Natural killer cell treated with Interleukin-12 subunit alpha and Interleukin-12 subunit beta and Interleukin-15 and Interleukin-18, amount 100 ng/mL, for 72 hours (primary cell): Measurements from ENCODE around the gene SHLD3. TPM values are rescaled to one million over a fixed set of nuclear protein-coding genes. Genes with fewer than 3 reads are reported as not detected.
"Not testable (repeated sequence)": the region's sequence is repeated elsewhere in the genome, so short reads cannot be mapped to it uniquely, and the experiment has no call there.

Experiments
- ATAC-seq, 2 donors: fragments of 150-1000 bp; cut with Tn5 transposase in 1 of 2; sonication (Bioruptor Pico), chemical (Tn5 transposase) in 1 of 2; 2 replicates each; pipeline ENCODE4 v1.10.0; 2021
- DNase-seq: peaks from one replicate; pipeline ENCODE4 v3.0.0; 2022; ENCODE audit warnings: low spot score
- H3K27ac Mint-ChIP-seq, 2 donors: 1 replicate in 1 of 2; 2 replicates in 1 of 2; pipeline ENCODE4 v1.8.0; 2022; ENCODE audit warnings: mixed read lengths in 2 of 2, mild to moderate bottlenecking in 1 of 2, moderate library complexity in 1 of 2
- H3K27me3 Mint-ChIP-seq, 2 donors: 1 replicate in 1 of 2; 2 replicates in 1 of 2; pipeline ENCODE4 v1.8.0; 2022; ENCODE audit warnings: mixed read lengths in 2 of 2
- H3K36me3 Mint-ChIP-seq: one replicate; pipeline ENCODE4 v1.8.0; 2022; ENCODE audit warnings: mixed read lengths
- H3K4me1 Mint-ChIP-seq, 2 donors: 1 replicate in 1 of 2; 2 replicates in 1 of 2; pipeline ENCODE4 v1.8.0; 2022; ENCODE audit warnings: low read depth in 2 of 2, mixed read lengths in 2 of 2, mild to moderate bottlenecking in 1 of 2
- H3K4me3 Mint-ChIP-seq: one replicate; pipeline ENCODE4 v1.8.0; 2022; ENCODE audit warnings: mixed read lengths
- H3K9me3 Mint-ChIP-seq: 2 replicates; pipeline ENCODE4 v1.8.0; 2022; ENCODE audit warnings: mixed read lengths
- total RNA-seq, 2 donors: library from RNA; stranded (reverse); gene quantifications; one replicate each; pipeline ENCODE4 v1.2.3, GENCODE V29; 2022

The SHLD3 gene, protein sequence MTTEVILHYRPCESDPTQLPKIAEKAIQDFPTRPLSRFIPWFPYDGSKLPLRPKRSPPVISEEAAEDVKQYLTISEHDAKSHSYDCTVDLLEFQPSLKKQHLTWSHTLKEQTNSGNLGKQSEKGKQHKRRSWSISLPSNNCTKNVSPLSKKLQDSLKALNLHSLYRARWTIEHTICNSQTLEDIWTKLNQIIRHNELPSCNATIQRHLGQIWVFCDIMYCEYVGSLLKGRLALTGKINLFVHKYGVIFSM
- total RNA-seq = 1 to 10 TPM; 3.2 to 7.1 TPM

- no peaks in the 10 kb centered on the region for H3K27me3 Mint-ChIP-seq
- peaks cover 11% of the 10 kb centered on the region for H3K36me3 Mint-ChIP-seq
- peaks cover 21 to 34% of the 10 kb centered on the region in 2 donors for H3K4me1 Mint-ChIP-seq
- H3K9me3 Mint-ChIP-seq = no peaks in the 10 kb centered on the region
- peak within 1 kb of the TSS; percentile 100 for H3K4me3 Mint-ChIP-seq
- DNase-seq = peak; percentile 87
- peak; percentile 87 to 89 for ATAC-seq
- H3K27ac Mint-ChIP-seq = peak within 1 kb of the TSS; percentile 96
Measured at GRCh38 chr5:65624571-65625555, at the start of gene SHLD3, which contains the start of gene TRAPPC13. Gene SHLD3 (plus strand): TSS chr5:65625027. CDS start chr5:65629588, 4,561 bp downstream. Gene TRAPPC13 (plus strand): TSS chr5:65625027. CDS start chr5:65625061, 34 bp downstream.

GRCh38 chr5:65577141-65577540 is 47.7 kb upstream of the SHLD3 start:
- Mint-ChIP-seq H3K4me1 (peaks cover 15% of the 10 kb centered on the region in 2 donors), H3K27me3 (no peaks in the 10 kb centered on the region), H3K27ac (no peak overlapping the region), H3K36me3 (peaks cover 21% of the 10 kb centered on the region), H3K4me3 (no peak overlapping the region), H3K9me3 (no peaks in the 10 kb centered on the region)
- DNase-seq (no peak), ATAC-seq (no peak)

DNA sequence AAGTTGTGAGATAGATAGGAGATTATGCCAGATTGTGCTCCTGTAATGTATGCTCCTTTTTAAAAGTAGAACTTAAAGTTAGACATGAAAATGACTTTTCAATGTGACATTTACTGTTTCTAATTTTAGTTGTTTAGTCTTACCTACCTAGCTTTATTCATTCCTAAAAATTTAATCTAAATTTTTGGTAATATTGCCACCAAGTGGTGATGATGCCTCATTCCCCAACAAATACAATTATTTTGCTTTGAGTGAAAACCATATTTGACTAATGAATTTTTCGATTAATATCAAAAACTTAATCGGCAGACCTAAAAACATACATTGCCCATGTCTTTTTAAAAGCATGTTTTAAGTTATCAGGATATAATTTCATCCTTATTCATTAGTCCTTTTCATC is 36.1 kb upstream of the SHLD3 start:
- no peak for ATAC-seq
- no peak overlapping the region for H3K27ac Mint-ChIP-seq
- DNase-seq = no peak
- no peak overlapping the region for H3K4me3 Mint-ChIP-seq
- no peaks in the 10 kb centered on the region for H3K27me3 Mint-ChIP-seq
- H3K4me1 Mint-ChIP-seq = no peaks in the 10 kb centered on the region
- H3K9me3 Mint-ChIP-seq = no peaks in the 10 kb centered on the region
- peaks cover 20% of the 10 kb centered on the region for H3K36me3 Mint-ChIP-seq

- not testable (repeated sequence) for H3K27ac Mint-ChIP-seq
- Mint-ChIP-seq H3K4me1 (peaks cover 0 to 14% of the 10 kb centered on the region in 2 donors), H3K36me3 (peaks cover 32% of the 10 kb centered on the region)
Measured at GRCh38 chr5:65601761-65602160, 23.1 kb upstream of the SHLD3 start.

DNA sequence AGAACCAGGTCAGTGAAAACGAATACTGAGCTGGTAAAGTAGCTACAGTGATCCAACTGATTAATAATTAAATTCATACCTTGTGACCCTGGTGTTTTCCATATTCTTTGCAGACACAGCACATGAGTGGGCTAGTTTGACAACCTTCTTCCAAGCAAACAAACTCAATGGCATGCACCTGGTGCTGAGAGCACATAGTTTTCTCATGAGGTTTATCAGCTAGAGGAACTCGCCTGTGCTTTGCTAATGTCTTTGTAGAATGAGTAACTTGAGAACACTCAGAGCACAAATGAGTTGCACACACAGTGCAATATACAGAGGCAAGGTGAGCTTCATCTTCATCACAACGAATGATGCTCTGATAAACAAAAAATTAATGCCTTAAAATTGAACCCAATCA is 13.3 kb upstream of the SHLD3 start:
- H3K4me1 Mint-ChIP-seq = peaks cover under 1 to 7% of the 10 kb centered on the region in 2 donors
- DNase-seq (no peak), ATAC-seq (no peak)
- H3K36me3 Mint-ChIP-seq = peaks cover 34% of the 10 kb centered on the region
- no peak overlapping the region for H3K27ac Mint-ChIP-seq
- H3K4me3 Mint-ChIP-seq = no peak overlapping the region
- H3K27me3 Mint-ChIP-seq = no peaks in the 10 kb centered on the region
- H3K9me3 Mint-ChIP-seq = no peaks in the 10 kb centered on the region

More at GRCh38 chr5:65601761-65602160, 23.1 kb upstream of the SHLD3 start:
- not testable (repeated sequence) for H3K4me3 Mint-ChIP-seq, ATAC-seq, H3K9me3 Mint-ChIP-seq, H3K27me3 Mint-ChIP-seq, DNase-seq

DNA sequence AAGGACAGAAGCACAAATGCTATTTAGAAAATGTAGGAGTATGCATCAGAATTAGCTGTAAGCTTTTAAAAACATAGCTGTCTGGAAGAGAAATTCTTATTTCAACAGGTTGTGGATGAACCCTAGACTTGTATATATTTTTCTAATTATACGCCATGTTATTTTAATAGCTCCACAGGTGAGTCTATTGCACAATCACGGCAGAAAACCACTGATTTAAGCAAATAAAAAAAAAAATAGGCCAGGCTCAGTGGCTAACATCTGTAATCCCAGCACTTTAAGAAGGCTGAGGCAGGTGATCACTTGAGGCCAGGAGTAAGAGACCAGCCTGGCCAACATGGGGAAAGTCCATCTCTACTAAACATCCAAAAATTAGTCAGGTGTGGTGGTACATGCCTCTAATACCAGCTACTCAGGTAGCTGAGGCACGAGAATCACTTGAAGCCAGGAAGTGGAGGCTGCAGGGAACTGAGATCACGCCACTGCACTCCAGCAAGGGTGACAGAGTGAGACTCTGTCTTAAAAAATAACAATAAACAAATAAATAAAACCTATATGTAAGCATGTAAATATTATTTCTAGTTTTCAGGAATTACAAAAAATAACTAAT is 12.4 kb upstream of the SHLD3 start:
- H3K27me3 Mint-ChIP-seq = no peaks in the 10 kb centered on the region
- ATAC-seq (no peak), DNase-seq (no peak)
- peaks cover 0 to 5% of the 10 kb centered on the region in 2 donors for H3K4me1 Mint-ChIP-seq
- no peak overlapping the region for H3K4me3 Mint-ChIP-seq
- no peak overlapping the region for H3K27ac Mint-ChIP-seq
- H3K9me3 Mint-ChIP-seq = no peaks in the 10 kb centered on the region
- H3K36me3 Mint-ChIP-seq = peaks cover 31% of the 10 kb centered on the region

GRCh38 chr5:65620021-65620420 is 4.8 kb upstream of the SHLD3 start:
- ATAC-seq = no peak

GRCh38 chr5:65621961-65622360 is 2.9 kb upstream of the SHLD3 start:
- not testable (repeated sequence) for H3K4me3 Mint-ChIP-seq, ATAC-seq, DNase-seq, H3K9me3 Mint-ChIP-seq, H3K27ac Mint-ChIP-seq, H3K27me3 Mint-ChIP-seq, H3K36me3 Mint-ChIP-seq
- peaks cover 16 to 34% of the 10 kb centered on the region in 2 donors for H3K4me1 Mint-ChIP-seq

More at GRCh38 chr5:65620021-65620420, 4.8 kb upstream of the SHLD3 start:
- Mint-ChIP-seq H3K4me3 (no peak overlapping the region), H3K36me3 (peaks cover under 1% of the 10 kb centered on the region), H3K9me3 (no peaks in the 10 kb centered on the region), H3K27ac (no peak overlapping the region), H3K4me1 (peaks cover 7 to 21% of the 10 kb centered on the region in 2 donors), H3K27me3 (no peaks in the 10 kb centered on the region)
- no peak for DNase-seq

DNA sequence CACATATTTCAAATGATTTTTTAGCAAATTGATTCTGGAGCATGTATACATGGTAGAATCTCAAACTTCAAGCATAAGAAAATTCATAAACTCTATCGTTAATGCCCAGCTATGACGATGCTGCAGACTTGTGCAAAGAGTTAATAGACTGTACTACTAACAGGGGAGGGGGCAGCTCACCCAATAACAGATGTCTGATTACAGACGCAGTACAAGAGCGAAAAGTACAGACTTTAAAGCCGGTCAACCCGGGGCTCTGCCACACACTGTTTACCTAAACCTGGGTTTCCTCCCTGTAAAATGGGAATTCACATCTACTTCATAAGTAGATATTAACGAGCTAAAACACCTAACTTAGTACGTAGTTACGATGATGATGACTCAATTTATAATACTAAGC is 1.3 kb upstream of the SHLD3 start:
- Mint-ChIP-seq H3K36me3 (peaks cover 5% of the 10 kb centered on the region), H3K27ac (peak overlapping the region; percentile 96), H3K9me3 (no peaks in the 10 kb centered on the region), H3K4me1 (peaks cover 20 to 30% of the 10 kb centered on the region in 2 donors), H3K27me3 (no peaks in the 10 kb centered on the region), H3K4me3 (peak overlapping the region; percentile 100)
- DNase-seq (no peak), ATAC-seq (no peak)

GRCh38 chr5:65624025-65624570 is 729 bp upstream of the SHLD3 start, which contains the start of gene TRIM23:
Gene TRIM23 (minus strand): TSS chr5:65624333. CDS start chr5:65624274, 59 bp downstream.
- peaks cover 18 to 30% of the 10 kb centered on the region in 2 donors for H3K4me1 Mint-ChIP-seq
- no peaks in the 10 kb centered on the region for H3K9me3 Mint-ChIP-seq
- peak within 1 kb of the TSS; percentile 100 for H3K4me3 Mint-ChIP-seq
- H3K27ac Mint-ChIP-seq = peak within 1 kb of the TSS; percentile 96
- DNase-seq (peak; percentile 95), ATAC-seq (peak; percentile 99)
- H3K27me3 Mint-ChIP-seq = no peaks in the 10 kb centered on the region
- peaks cover 5% of the 10 kb centered on the region for H3K36me3 Mint-ChIP-seq

DNA sequence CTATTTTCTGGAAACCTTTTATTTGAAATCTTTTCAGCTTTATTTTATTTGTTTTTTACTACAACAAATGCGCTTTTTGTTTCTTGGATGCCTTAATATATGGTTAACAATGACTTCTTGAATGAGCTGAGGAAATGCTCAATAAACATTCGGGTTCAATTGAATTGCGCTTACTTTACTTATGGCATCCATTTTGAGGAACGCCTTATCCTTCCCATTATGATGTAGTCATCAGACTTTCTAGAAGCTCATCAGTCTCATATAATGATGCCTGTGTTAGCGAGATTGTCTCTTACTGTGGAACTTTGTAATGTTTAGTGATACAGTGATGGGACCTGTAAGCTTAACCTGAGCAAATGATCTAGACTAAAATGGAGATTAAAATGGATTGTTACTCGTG is 916 bp downstream of the SHLD3 start:
- no peak for DNase-seq
- no peak for ATAC-seq
- Mint-ChIP-seq H3K4me3 (peak overlapping the region; percentile 100), H3K9me3 (no peaks in the 10 kb centered on the region), H3K27ac (peak overlapping the region; percentile 96), H3K36me3 (peaks cover 11% of the 10 kb centered on the region), H3K4me1 (peaks cover 22 to 34% of the 10 kb centered on the region in 2 donors), H3K27me3 (no peaks in the 10 kb centered on the region)

DNA sequence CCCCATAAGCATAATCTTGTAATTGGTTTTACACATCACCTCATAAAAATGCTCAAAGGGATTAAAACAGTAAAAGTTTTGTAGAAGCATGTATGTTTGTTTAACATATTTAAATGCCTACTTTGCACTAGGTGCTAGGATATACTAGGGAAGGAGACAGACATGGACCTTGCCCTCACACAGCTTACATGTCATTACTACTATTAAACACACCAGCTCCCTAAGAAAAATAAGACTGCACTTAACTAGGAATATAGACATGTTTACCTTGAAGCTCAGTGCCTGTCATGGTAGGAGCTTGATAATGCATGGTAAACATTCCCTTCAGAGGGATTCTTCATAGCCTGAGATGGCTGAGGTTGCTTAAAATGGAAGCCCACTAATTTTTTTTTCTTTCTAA is 6.2 kb downstream of the SHLD3 start:
- no peak overlapping the region for H3K27ac Mint-ChIP-seq
- no peaks in the 10 kb centered on the region for H3K27me3 Mint-ChIP-seq
- H3K4me3 Mint-ChIP-seq = no peak overlapping the region
- ATAC-seq = no peak
- no peaks in the 10 kb centered on the region for H3K9me3 Mint-ChIP-seq
- DNase-seq = no peak
- peaks cover 6% of the 10 kb centered on the region for H3K36me3 Mint-ChIP-seq
- peaks cover 7 to 12% of the 10 kb centered on the region in 2 donors for H3K4me1 Mint-ChIP-seq

DNA sequence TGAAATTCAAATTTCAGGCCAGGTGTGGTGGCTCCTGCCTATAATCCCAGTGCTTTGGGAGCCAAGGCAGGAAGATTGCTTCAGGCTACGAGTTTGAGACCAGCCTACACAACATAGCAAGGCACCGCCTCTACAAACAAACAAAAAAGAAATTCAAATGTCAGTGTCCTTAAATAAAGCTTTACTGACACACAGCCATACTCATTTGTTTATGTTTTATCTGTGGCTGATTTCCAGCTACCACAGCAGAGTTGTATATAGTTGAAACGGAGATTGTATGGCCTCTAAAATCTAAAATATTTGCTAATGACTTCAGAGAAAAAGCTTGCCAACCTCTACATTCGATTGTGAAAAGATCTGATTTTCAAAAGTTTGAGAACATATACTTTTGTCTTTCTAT is 15.4 kb downstream of the SHLD3 start:
- ATAC-seq = no peak
- H3K4me1 Mint-ChIP-seq = no peaks in the 10 kb centered on the region
- no peak overlapping the region for H3K27ac Mint-ChIP-seq
- no peak overlapping the region for H3K4me3 Mint-ChIP-seq
- H3K9me3 Mint-ChIP-seq = no peaks in the 10 kb centered on the region
- no peak for DNase-seq
- peaks cover 13% of the 10 kb centered on the region for H3K36me3 Mint-ChIP-seq
- H3K27me3 Mint-ChIP-seq = no peaks in the 10 kb centered on the region
